GM19043 (cell line): ENCODE results near the gene TPSD1.
"Not testable (repeated sequence)": the region's sequence is repeated elsewhere in the genome, so short reads cannot be mapped to it uniquely, and the experiment has no call there.

Experiments used
- ATAC-seq: cut with Tn5 transposase; IDR thresholded peaks from one replicate; pipeline ENCODE4 v1.9.1; 2021; ENCODE audit warnings: low read depth; ENCODE audit not compliant: unreplicated experiment

The TPSD1 gene

GRCh38 chr16:1238909-1239308, 17.0 kb upstream of the TPSD1 start:
- ATAC-seq, result not testable (repeated sequence)

DNA sequence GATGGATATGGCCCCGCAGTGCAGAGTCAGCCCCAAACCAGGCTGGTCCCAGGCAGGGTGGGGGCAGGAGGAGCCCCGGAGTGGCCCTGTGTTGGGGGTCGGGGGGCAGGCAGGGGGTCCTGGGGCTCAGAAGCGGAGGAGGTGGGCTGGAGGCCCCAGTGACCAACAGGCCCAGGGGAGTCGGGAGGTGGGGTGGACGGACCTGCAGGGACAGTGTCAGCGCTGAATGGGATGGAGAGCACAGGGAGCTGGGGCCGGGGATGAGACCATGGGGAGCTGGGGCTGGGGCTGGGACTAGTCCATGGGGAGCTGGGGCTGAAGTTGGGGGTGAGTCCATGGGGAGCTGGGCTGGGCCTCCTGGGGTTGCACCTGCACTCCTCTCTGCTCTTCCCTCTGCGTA, 16.3 kb upstream of the TPSD1 start:
- ATAC-seq, result not testable (repeated sequence)

- not testable (repeated sequence) for ATAC-seq
Measured at GRCh38 chr16:1240436-1240835, 15.4 kb upstream of the TPSD1 start, which contains the start of gene TPSAB1. TSS of gene TPSAB1 (plus strand) at chr16:1240705. CDS start at chr16:1240939, 234 bp downstream.

DNA sequence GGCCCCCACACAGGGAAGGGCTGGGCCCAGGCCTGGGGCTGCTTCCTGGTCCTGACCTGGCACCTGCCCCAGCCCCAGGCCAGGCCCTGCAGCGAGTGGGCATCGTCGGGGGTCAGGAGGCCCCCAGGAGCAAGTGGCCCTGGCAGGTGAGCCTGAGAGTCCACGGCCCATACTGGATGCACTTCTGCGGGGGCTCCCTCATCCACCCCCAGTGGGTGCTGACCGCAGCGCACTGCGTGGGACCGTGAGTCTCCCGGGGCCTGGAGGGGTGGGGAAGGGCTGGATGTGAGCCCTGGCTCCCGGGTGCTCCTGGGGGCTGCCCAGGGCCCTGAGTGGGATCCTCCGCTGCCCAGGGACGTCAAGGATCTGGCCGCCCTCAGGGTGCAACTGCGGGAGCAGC, 14.8 kb upstream of the TPSD1 start:
- not testable (repeated sequence) for ATAC-seq

DNA sequence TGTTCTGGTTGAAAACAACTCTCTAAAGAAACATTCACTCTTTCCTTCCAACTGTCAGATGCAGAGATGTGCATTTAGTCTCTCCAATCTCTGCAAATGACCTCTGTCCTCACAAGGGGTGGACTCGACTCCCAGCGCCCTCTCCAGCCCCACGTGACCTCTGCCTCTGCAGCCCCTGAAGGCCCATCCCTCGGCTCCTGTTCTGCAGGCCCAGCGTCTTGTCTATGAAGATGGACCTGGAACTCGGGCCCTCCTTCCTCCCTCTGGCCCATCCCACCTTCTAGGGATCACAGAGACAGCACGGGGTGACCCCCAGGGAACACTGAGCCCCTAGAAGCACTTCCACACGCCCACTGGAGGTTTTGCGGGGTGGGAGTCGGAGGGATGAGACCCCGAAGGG, 12.5 kb upstream of the TPSD1 start:
- not testable (repeated sequence) for ATAC-seq

DNA sequence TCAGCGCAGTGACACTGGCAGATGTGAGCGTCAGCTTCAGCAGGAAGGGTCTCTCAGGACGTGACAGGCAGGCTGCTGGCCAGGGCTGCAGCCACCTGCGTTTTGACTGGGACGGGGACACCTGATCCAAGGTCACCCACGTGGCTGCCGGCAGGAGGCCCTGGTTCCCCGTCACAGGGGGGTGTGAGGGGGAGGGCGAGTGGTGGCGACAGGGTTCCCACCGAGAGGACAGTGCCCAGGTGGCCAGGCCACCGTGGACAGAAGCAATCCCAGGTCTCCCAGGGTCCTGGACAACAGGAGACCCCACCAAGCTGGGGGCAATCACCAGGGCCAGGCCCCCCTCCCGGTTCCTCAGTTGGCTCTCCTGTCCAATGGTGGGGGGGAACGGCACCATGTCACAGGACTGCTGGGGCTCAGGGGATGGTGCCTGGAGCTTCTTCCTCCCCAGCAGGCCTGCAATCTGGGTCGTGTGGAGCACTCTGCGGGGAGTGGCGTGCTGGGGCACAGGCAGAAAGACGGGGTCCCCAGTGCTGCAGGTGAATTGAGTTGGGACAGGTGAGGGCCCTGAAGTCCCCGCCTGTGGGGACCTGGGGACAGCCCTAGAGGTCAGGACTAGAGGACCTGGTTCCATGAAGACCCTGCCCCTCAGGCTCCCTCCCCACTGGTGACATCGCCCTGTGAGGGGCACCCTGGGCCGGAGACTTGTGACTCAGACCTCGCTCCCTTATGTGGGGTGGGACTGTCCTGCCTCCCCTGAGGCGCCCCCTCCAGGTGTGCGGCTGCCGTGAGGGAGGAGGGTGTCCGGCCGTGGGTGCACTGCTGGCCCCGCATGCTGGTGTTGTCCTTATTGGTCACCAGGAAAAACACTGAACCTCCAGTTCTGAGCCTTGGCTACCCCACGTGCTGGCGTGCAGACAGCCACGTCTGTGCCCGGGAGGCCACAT, 11.7 kb upstream of the TPSD1 start:
- ATAC-seq, result not testable (repeated sequence)

- ATAC-seq, result no peak
Measured at GRCh38 chr16:1244881-1245280, 11.0 kb upstream of the TPSD1 start.

- ATAC-seq, result no peak
Measured at GRCh38 chr16:1245452-1246020, 10.3 kb upstream of the TPSD1 start.

DNA sequence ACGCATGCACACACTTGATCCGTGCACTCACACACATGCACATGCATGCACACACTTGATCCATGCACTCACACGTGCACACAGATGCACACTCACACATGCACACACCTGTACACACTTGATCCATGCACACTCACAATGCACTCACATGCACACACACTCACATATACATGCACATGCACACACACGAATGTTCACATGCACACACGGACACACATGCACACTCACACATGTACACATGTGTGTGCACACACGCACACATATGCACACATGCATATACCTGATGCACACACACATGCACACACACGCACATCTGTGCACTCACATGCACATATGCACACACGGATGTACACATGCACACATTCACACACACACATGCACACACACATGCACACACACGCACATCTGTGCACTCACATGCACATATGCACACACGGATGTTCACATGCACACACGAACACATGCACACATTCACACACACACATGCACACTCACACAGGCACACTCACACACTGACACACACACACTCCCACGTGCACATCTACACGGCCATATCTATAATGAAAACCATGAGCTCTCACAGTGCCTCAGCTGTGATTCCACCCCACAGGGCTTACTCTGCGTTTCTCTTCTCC, 7.8 kb upstream of the TPSD1 start:
- not testable (repeated sequence) for ATAC-seq

- ATAC-seq, result not testable (repeated sequence)
Measured at GRCh38 chr16:1249031-1249755, 6.7 kb upstream of the TPSD1 start.

GRCh38 chr16:1253701-1254364, 2.0 kb upstream of the TPSD1 start:
- not testable (repeated sequence) for ATAC-seq

DNA sequence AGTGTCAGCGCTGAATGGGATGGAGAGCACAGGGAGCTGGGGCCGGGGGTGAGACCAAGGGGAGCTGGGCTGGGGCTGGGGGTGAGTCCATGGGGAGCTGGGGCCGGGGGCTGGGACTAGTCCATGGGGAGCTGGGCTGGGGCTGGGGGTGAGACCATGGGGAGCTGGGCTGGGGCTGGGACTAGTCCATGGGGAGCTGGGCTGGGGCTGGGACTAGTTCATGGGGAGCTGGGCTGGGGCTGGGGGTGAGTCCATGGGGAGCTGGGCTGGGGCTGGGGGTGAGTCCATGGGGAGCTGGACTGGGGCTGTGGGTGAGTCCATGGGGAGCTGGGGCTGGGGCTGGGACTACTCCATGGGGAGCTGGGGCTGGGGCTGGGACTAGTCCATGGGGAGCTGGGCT, 1.0 kb upstream of the TPSD1 start:
- not testable (repeated sequence) for ATAC-seq

- ATAC-seq, result not testable (repeated sequence)
Measured at GRCh38 chr16:1256296-1256873, 516 bp downstream of the TPSD1 start.

DNA sequence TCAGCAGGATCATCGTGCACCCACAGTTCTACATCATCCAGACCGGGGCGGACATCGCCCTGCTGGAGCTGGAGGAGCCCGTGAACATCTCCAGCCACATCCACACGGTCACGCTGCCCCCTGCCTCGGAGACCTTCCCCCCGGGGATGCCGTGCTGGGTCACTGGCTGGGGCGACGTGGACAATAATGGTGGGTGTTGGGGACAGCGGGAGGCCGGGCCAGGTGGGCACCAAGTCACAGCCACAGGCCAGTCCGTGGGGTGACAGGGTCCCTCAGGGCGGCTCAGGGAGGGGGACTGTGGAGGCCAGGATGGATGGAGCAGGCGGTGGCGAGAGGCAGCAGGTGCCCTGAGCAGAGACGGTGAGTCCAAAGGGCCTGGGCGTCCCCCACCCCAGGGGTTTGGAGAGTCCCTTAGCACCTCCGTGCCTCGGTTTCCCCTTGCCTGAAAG, 1.0 kb downstream of the TPSD1 start:
- no peak for ATAC-seq

DNA sequence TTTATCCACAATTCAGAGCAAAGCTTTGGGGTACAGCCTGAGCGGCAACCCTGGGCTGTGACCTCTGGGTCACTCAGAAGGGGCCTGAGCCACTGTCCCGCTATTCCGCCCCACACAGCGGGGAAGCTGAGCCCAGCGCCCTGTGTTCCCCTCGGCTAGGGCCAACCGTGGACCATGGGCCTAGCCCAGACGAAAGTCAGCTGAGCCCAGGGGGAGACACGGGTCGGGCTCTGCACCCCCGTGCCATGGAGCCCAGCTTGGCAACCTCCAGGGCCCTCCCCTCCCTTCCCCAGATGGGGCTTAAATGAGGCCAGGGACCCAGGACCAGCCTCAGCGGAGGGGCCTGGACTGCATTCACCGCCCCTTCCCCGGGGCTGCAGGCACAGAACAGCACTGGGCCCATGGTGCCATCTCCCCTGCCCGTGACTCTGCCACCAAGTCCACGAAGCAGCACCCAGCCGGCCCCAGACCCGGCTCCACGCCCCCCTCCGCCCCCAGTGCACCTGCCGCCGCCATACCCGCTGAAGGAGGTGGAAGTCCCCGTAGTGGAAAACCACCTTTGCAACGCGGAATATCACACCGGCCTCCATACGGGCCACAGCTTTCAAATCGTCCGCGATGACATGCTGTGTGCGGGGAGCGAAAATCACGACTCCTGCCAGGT, 1.8 kb downstream of the TPSD1 start:
- ATAC-seq, result no peak

GRCh38 chr16:1258225-1258600, 2.3 kb downstream of the TPSD1 start:
- ATAC-seq, result no peak

- no peak for ATAC-seq
Measured at GRCh38 chr16:1258906-1259759, 3.3 kb downstream of the TPSD1 start.

DNA sequence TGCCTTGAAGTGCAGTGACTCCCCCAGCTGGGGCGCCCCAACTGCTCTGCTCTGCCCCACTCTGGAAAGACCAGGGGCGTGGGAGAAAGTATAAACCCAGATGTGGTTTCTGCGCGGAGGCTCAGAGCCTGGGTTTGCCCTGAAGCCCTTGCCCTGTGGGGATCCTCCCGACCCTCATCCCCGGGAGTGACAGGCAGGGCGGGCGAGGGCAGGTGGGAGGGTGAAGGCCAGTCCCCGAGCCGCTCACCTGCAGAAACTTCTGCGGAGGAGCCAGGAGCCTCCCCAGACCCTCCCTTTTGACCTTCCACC, 3.8 kb downstream of the TPSD1 start:
- no peak for ATAC-seq
